GM18909 (cell line): ENCODE results near the gene ABCC8.

Experiments
- ATAC-seq: cut with Tn5 transposase; IDR thresholded peaks from one replicate; pipeline ENCODE4 v1.9.1; 2021; ENCODE audit warnings: mild to moderate bottlenecking; ENCODE audit not compliant: unreplicated experiment, poor library complexity

ABCC8 gene

DNA sequence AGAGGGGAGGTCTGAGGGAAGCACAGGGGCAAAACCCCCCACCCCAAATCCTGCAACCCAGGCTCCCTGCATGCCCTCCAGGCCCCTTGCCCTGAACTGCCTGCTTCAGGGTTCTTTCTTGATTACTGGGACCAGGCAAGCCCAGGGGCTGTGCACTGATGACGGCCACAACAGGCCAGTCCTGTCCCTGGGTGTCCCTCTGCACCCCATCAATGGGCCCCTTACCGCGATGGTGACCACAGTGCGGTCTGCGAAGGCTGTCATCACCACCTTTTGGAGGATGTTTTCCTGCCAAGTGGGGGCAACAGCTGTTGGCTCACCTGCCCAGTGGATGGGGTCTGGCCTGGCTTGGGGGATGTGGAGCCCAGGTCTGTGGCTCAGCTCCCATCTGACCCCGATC lies 83.2 kb downstream of the ABCC8 start:
- no peak for ATAC-seq

GRCh38 chr11:17392872-17393271 lies 83.8 kb downstream of the ABCC8 start:
- no peak for ATAC-seq

DNA sequence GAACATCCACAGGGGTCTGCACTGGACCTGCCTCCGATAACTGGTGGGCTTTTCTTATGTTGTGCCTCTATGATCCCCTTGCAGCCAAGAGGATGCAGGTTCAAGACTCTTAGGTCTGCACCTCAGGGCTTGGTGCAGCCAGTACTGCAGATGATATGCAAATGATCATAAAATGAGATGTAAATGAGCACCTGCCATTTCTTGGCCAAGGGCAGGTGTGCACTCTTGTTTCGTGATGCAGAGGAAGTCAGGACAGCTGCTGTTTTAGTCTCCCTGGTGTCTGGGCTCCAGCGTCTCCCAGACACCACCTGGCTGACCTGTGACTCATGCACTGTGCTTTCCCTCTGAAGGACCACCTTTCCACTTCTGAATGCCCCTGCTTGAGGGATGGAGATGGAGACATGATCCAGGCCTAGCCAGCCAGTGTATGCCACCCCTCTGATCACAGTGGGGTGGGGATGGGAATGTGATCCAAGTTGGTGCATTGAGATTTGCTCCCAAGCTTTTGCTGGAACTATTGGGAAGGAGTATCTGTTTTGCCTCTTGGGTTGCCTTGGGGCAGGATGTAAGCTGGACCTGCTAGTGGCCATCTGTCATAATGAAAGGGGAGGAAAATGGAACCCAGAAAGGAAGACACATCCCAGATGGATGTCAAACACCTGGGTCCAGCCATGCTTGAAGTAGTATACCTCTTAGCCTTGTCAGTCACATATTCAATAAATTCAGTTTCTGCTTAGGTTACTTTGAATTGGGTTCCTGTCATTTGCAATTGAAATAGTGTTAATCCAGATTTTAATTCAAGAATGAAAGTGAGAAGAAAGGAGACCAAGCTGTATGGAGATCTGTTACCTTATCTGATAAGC lies 84.9 kb downstream of the ABCC8 start:
- no peak for ATAC-seq

GRCh38 chr11:17389957-17390649 lies 86.5 kb downstream of the ABCC8 start:
- ATAC-seq, result no peak

- peak; percentile 61 for ATAC-seq
Measured at GRCh38 chr11:17389211-17389956, 87.3 kb downstream of the ABCC8 start.

GRCh38 chr11:17388609-17389210 lies 87.9 kb downstream of the ABCC8 start, which contains the start of gene KCNJ11:
Gene KCNJ11 (minus strand): TSS chr11:17388659. CDS start chr11:17388091, 568 bp downstream.
- peak; percentile 32 for ATAC-seq

- ATAC-seq, result no peak
Measured at GRCh38 chr11:17387811-17388210, 88.8 kb downstream of the ABCC8 start.

GRCh38 chr11:17387254-17387653 lies 89.4 kb downstream of the ABCC8 start:
- no peak for ATAC-seq

DNA sequence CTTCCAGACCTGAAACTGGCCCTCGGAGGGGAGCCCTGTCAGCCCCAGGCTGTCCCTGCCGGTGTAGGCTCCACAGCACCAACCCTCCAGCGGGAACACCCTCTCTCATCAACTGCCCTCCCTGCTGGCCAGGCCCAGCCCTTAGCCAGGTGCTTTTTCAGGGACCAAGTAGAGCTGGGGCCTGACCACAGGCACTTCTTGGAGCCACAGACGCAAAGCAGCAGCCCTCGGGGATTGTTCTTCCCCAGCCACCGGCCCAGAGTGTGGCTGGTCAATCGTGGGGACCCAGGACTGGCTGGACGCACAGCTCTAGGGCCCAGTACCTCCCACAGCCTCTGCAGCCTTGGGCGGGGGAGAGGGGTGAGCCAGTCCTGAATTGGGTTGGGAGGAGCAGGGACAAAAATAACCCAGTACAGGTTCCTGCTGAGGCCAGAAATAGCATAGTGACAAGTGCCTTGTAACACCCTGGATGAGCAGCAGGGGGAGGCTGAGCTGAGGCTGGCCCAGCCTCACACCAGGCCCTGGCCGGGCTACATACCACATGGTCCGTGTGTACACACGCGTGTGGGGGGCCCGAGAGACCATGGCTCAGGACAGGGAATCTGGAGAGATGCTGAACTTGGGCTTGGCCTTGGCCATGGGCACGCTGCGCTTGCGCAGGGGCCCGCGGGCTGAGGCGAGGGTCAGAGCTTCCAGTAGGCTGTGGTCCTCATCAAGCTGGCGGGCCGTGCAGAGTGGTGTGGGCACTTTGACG lies 90.1 kb downstream of the ABCC8 start:
- ATAC-seq, result peak; percentile 66

GRCh38 chr11:17385926-17386325 lies 90.7 kb downstream of the ABCC8 start:
- no peak for ATAC-seq

DNA sequence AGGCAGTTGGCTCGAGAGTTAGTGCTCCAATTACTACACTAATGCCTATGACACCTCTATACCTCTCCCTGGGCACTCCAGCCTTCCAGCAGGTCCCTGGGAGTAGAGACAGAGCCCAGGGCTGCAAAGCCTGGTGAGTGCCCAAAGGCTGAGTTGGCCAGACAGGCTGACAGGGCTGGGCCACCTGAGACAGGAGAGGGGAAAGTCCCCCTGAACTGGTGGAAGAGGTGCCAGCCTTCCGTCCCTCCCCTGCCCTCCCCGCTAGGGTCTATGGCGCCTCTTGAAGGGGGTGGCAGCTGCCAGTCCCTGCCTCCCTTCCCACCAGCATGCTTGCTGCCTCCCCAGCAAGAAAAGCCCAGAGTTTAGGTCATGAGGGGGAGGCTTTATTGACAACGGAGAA lies 91.2 kb downstream of the ABCC8 start:
- no peak for ATAC-seq

DNA sequence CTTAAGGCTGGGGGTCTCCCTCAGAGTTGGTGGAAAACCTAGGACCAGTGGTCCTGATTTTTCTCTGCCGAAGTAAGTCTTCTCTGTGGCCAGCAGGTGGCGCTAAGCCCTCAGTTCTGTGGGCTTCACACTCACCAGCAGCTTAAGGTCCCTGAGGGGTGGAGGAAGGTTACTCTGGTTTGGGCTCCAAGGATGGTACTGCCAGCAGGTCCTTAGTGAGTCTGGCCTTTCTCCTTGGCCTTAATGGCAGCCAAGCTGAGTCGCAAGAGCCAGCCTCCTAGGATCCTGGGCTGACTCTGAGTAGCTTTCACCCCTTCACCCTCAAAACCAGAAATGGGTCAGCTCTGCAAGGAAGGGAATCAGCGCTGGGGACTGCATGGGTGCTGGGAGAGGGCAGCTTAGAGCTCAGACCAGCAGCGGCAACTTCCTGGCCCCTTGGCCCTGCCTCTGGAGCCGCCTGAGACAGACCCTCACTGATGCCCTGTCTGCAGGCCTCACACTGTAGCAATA lies 92.6 kb downstream of the ABCC8 start:
- peak; percentile 55 for ATAC-seq

DNA sequence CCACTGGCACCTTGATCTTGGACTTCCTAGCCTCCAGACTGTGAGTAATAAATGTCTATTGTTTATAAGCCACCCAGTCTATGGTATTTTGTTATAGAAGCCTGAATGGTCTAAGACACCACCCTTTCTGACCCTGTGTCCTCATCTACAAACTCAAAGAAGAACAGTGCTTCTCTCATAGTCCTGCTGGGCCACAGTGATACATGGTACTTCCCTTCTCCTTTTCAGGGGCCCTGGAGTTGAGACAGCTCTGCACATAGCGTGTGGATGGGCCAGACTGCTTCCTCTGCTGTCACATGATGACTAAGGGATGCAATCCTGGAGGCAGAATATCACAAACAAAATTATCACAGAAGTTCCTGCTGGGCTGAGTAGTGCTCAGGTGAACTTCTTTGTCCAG lies 93.2 kb downstream of the ABCC8 start:
- no peak for ATAC-seq

GRCh38 chr11:17382046-17382728 lies 94.5 kb downstream of the ABCC8 start:
- no peak for ATAC-seq

DNA sequence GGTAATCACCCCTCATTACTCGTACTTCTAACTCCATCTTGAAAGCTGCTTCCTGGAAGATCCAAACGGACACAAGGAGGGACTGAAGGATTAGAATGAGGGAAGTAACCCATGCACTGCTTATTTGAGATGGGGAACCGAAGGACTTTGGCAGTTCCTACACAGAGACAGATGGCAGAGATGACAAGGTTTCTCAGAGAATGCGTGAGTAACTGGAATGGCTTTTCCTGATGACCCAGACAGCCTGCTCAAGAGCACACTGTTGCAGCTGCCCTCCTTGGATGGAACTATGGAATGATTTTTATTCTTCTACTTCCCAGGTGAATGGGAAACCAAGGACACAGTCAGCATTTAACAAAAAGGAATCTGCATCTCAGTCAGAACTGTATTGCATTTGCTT lies 95.5 kb downstream of the ABCC8 start:
- no peak for ATAC-seq

DNA sequence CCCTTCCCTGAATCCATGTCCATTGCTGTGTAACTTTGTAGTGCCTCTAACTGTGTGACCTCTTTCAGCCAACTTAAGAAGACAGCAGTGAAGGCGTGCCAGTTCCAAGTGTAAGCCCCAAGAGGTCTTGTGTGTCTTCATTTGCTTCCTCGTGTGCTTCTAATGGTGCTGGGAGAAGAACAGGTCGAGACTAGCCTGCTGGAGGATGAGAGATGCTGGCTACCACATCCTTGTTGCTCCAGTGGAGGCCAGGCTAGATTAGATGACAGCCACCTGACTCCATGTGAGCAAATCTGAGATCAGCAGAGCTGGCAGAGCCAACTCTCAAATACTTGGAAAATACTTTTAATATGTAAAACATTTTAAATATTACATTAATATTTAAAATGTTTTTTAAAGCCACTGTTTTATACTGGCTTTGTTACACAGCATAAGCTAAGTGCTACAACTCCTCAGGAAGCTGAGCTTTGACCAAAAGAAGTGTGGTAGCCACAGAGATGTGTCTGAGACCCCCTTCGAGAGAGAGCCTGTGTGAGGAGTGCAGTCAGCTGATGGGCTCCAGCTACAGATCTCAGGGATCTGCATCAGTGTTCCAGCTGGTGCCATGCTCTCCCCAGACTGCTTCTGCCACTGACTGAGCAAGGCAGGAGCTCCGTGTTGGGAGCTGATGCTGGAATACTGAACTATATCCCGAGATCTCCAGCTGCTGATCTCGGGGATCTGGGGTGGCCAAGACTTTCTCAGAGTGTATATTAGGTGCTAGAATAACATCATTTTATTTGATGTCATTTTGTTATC lies 97.1 kb downstream of the ABCC8 start:
- ATAC-seq, result no peak

DNA sequence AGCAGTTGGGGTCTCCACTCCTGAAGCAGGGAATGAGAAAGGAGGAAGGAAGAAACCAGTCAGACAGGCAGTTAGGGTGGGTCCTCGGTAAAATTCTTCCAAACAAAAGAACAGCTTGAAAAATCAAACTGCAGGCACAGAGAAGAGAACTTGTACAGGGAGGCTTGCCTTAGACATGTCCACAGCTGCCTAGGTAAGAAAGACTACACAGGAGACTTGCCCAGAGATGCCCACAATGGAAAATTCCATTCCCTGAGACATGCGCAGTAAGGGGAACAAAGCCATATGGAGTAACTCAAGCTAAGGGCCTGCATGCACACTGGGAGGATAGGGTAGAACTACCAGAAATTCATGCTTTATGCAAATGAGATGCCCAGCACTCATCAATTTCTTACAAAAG lies 98.0 kb downstream of the ABCC8 start:
- ATAC-seq, result no peak

DNA sequence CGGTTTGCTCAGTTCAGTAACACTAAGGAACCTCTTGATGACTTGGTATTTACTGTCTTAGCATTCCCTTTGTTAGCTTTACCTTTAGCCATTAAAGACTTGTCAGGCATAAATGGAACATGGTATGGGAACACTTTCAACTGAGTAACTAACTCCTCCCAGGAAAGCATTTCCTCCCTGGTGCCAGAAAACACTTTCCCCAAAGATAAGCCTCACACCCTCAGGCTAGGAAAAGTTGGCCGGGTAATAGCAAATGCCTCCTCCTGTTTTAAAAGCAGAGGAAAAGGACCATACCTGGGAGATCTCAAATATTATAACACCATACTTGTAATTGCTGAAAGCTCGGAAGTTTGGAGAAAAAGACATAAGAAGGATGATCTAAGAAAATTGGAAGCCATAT lies 100.2 kb downstream of the ABCC8 start:
- no peak for ATAC-seq
